Left lobe of liver (tissue), 2 donors: ENCODE data around the gene SV2C. TPM values are rescaled to one million over a fixed set of nuclear protein-coding genes. Genes with fewer than 3 reads are reported as not detected.
A peak's percentile ranks its signal among the peaks of the same experiment; 100 is the strongest.
"Not testable (repeated sequence)": the region's sequence is repeated elsewhere in the genome, so short reads cannot be mapped to it uniquely, and the experiment has no call there.

Experiments used
- ATAC-seq: fragments of 200-7000 bp; cut with Tn5 transposase; one replicate; pipeline ENCODE4 v1.9.1; 2020; ENCODE audit warnings: mild to moderate bottlenecking, moderate library complexity
- DNase-seq: peaks from one replicate; pipeline ENCODE4 v3.0.0-alpha.2; 2020; ENCODE audit warnings: low spot score
- total RNA-seq: library from RNA; stranded (reverse); gene quantifications from one replicate; pipeline ENCODE4 v1.2.1, GENCODE V29; 2021
- donor health status: DM: no; HTN: no; CAD: no; lungs with moderate emphysema.
- donor health status: DM: no; HTN: yes; CAD: no.

Gene SV2C
- total RNA-seq, 1 donor from 2014 or later: not detected

- peak; percentile 94 for ATAC-seq
- no peak for DNase-seq
Observed at GRCh38 chr5:76332102-76332501, 248.9 kb downstream of the SV2C start.

- no peak for ATAC-seq
Observed at GRCh38 chr5:76332611-76333205, 249.5 kb downstream of the SV2C start.

GRCh38 chr5:76333571-76333970, 250.4 kb downstream of the SV2C start:
- no peak for ATAC-seq
- DNase-seq: no peak

More at GRCh38 chr5:76332611-76333205, 249.5 kb downstream of the SV2C start:
- DNase-seq: no peak

GRCh38 chr5:76334574-76334973, 251.4 kb downstream of the SV2C start:
- DNase-seq (no peak), ATAC-seq (no peak)

GRCh38 chr5:76335451-76335850, 252.3 kb downstream of the SV2C start:
- not testable (repeated sequence) for ATAC-seq, DNase-seq

GRCh38 chr5:76336253-76336809, 253.1 kb downstream of the SV2C start:
- ATAC-seq, DNase-seq: not testable (repeated sequence)

- DNase-seq: peak; percentile 57
- peak; percentile 98 for ATAC-seq
Observed at GRCh38 chr5:76337953-76338451, 254.8 kb downstream of the SV2C start.

- ATAC-seq (no peak), DNase-seq (no peak)
Observed at GRCh38 chr5:76339919-76340318, 256.7 kb downstream of the SV2C start.

- no peak for ATAC-seq
- DNase-seq: no peak
Observed at GRCh38 chr5:76341651-76342334, 258.6 kb downstream of the SV2C start.

- DNase-seq: no peak
Observed at GRCh38 chr5:76342474-76342873, 259.3 kb downstream of the SV2C start.

GRCh38 chr5:76345582-76345981, 262.4 kb downstream of the SV2C start:
- no peak for DNase-seq

More at GRCh38 chr5:76342474-76342873, 259.3 kb downstream of the SV2C start:
- no peak for ATAC-seq

GRCh38 chr5:76351176-76351575, 268.0 kb downstream of the SV2C start:
- DNase-seq (no peak), ATAC-seq (no peak)

More at GRCh38 chr5:76345582-76345981, 262.4 kb downstream of the SV2C start:
- ATAC-seq: no peak

GRCh38 chr5:76351577-76351976, 268.4 kb downstream of the SV2C start:
- DNase-seq (no peak), ATAC-seq (no peak)

- no peak for ATAC-seq
- DNase-seq: no peak
Observed at GRCh38 chr5:76356887-76357286, 273.7 kb downstream of the SV2C start.

GRCh38 chr5:76363352-76364225, 280.4 kb downstream of the SV2C start:
- DNase-seq (peak; percentile 65), ATAC-seq (peak; percentile 92)

- ATAC-seq: peak; percentile 55
- no peak for DNase-seq
Observed at GRCh38 chr5:76364226-76364589, 281.0 kb downstream of the SV2C start.

GRCh38 chr5:76365561-76365960, 282.4 kb downstream of the SV2C start:
- no peak for ATAC-seq
- no peak for DNase-seq

- DNase-seq (no peak), ATAC-seq (no peak)
Observed at GRCh38 chr5:76366596-76366995, 283.4 kb downstream of the SV2C start.

GRCh38 chr5:76367623-76368371, 284.6 kb downstream of the SV2C start:
- no peak for ATAC-seq
- no peak for DNase-seq

GRCh38 chr5:76368941-76369340, 285.8 kb downstream of the SV2C start:
- DNase-seq: no peak
- ATAC-seq: no peak
